Left cardiac atrium (tissue), 4 donors: ENCODE data around the gene NGEF. TPM values are rescaled to one million over a fixed set of nuclear protein-coding genes. Genes with fewer than 3 reads are reported as not detected.
"Not testable (repeated sequence)": the region's sequence is repeated elsewhere in the genome, so short reads cannot be mapped to it uniquely, and the experiment has no call there.

Experiments
- ATAC-seq, 2 donors: fragments of 200-7000 bp; cut with Tn5 transposase; one replicate each; pipeline ENCODE4 v1.9.1; 2020; ENCODE audit warnings: mild to moderate bottlenecking in 2 of 2, moderate library complexity in 2 of 2
- DNase-seq: peaks from one replicate; pipeline ENCODE4 v3.0.0-alpha.2; 2020
- intact Hi-C, 2 donors: fragments of 100-400 bp; cut with DNase I; formaldehyde crosslinking; loops; one replicate each; pipeline versions ENCODE4 v1.14.1 to v1.15.1; 2022 to 2023
- total RNA-seq, 2 donors: library from RNA; stranded (reverse); fragmentation: NEBNext Ultra II Directional; extraction: Animal tissue kit (Norgen Biotek cat#: 25700); gene quantifications; one replicate each; pipeline ENCODE4 v1.2.1, GENCODE V29; 2021
- donor health status: DM: no; HTN: yes; CAD: no.
- donor health status: DM: no; HTN: yes; CAD: no; lungs with severe emphysema.
- donor health status: DM: yes; HTN: yes; CAD: no.
- donor health status: Dilated cardiomyopathy.

The NGEF gene
- total RNA-seq, 2 donors from 2014 or later = 1.6 TPM

GRCh38 chr2:232919141-232919540, 93.9 kb downstream of the NGEF start:
- ATAC-seq = no peak
- intact Hi-C loops = no loop called here
- DNase-seq = no peak

- no peak for ATAC-seq
- no peak for DNase-seq
- intact Hi-C loops = no loop called here
Observed at GRCh38 chr2:232913903-232914302, 99.2 kb downstream of the NGEF start.

DNA sequence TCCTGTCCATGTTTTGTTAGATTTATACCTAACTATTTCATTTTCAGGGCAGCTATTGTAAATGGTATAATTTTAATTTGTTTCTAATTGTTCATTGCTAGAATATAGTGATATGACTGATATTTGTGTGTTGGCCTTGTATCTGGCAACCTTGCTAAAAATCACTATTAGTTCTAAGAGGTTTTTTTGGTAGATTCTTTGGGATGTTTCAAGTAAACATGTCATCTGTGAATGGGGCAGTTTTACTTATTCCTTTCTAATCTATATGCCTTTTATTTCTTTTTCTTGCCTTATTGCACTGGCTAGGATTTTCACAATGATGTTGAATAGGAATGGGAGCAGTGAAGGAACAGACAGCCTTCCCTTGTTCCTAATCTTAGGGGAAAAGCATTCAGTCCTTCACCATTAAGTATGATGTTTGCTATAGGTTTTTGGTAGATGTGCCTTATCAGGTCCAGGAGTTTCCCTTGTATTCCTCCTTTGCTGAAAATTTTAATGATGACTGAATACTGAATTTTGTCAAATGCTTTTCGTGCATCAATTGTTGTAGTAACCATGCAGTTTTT, 101.3 kb downstream of the NGEF start:
- ATAC-seq = no peak
- no peak for DNase-seq
- intact Hi-C loops = no loop called here

- intact Hi-C loops = no loop called here
- DNase-seq (no peak), ATAC-seq (no peak)
Observed at GRCh38 chr2:232910376-232910775, 102.7 kb downstream of the NGEF start.

DNA sequence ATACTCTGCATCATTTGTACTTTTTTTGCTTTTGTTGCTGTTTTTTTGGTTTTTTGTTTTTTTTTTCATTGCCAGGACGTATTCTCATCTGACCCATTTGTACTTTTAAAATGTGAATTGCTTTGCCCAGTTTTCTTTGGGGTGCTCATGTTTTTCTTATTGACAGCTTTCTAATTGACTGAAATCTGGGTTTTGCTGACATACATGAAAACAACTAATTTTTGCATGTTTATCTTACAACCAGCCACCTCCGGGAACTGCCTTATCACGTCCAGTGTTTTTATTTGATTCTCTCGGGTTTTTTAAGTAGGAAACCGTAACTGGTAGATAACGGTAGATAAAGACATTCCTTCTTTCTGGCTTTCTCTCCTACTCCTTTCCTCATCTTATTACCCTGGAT, 104.4 kb downstream of the NGEF start:
- DNase-seq = no peak
- intact Hi-C loops = no loop called here
- ATAC-seq = no peak

DNA sequence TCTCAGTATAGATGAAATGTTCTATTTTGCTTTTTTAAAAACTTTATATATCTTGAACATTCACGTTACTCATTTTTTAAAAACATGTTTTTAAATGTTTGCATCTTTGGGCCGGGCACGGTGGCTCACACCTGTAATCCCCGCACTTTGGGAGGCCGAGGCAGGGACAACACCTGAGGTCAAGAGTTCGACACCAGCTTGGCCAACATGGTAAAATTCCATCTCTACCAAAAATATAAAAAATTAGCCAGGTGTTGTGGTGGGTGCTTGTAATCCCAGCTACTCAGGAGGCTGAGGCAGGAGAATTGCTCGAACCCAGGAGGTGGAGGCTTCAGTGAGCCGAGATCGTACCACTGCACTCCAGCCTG, 105.4 kb downstream of the NGEF start:
- DNase-seq, ATAC-seq, intact Hi-C loops: not testable (repeated sequence)

DNA sequence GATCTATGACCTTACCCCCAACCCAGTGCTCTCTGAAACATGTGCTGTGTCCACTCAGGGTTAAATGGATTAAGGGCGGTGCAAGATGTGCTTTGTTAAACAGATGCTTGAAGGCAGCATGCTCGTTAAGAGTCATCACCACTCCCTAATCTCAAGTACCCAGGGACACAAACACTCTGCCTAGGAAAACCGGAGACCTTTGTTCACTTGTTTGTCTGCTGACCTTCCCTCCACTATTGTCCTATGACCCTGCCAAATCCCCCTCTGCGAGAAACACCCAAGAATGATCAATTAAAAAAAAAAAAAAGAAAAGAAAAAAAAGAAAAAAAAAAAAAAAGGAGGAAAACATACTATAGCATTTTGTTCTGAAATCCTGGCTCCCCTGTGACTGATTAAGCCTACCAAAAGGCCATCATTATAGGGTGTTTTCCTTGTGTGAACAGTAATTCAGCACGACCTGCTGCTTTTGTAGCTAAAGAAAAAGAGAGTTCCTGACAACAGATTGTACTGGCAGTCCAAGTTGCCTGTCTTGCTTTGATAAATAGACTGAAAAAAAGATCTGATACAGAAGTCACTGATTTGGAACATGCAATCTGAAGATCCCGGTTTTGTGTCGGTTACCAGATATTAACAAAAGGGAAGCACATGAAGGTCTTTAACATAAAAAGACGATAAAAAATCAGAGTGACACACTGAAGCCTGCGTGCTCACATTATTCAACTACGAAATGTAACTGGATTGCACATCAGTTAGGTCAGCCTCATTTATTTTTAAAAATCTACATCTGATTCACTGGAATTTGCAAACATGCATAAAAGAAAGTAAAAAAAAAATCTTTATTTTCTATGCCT, 106.0 kb downstream of the NGEF start:
- ATAC-seq, intact Hi-C loops, DNase-seq: not testable (repeated sequence)

GRCh38 chr2:232903989-232904388, 109.1 kb downstream of the NGEF start:
- DNase-seq (no peak), ATAC-seq (no peak)
- intact Hi-C loops = no loop called here

- intact Hi-C loops = no loop called here
- ATAC-seq (peak in 1 of 2 donors; percentile 75), DNase-seq (peak; percentile 43)
Observed at GRCh38 chr2:232901736-232902578, 111.1 kb downstream of the NGEF start.

- ATAC-seq (no peak), DNase-seq (no peak)
- intact Hi-C loops = no loop called here
Observed at GRCh38 chr2:232900811-232901735, 112.0 kb downstream of the NGEF start.

GRCh38 chr2:232898592-232899543, 114.2 kb downstream of the NGEF start:
- DNase-seq = no peak
- intact Hi-C loops = no loop called here
- peak; percentile 51 to 71 for ATAC-seq

GRCh38 chr2:232897598-232898408, 115.3 kb downstream of the NGEF start:
- ATAC-seq (no peak), DNase-seq (no peak)
- intact Hi-C loops = no loop called here

DNA sequence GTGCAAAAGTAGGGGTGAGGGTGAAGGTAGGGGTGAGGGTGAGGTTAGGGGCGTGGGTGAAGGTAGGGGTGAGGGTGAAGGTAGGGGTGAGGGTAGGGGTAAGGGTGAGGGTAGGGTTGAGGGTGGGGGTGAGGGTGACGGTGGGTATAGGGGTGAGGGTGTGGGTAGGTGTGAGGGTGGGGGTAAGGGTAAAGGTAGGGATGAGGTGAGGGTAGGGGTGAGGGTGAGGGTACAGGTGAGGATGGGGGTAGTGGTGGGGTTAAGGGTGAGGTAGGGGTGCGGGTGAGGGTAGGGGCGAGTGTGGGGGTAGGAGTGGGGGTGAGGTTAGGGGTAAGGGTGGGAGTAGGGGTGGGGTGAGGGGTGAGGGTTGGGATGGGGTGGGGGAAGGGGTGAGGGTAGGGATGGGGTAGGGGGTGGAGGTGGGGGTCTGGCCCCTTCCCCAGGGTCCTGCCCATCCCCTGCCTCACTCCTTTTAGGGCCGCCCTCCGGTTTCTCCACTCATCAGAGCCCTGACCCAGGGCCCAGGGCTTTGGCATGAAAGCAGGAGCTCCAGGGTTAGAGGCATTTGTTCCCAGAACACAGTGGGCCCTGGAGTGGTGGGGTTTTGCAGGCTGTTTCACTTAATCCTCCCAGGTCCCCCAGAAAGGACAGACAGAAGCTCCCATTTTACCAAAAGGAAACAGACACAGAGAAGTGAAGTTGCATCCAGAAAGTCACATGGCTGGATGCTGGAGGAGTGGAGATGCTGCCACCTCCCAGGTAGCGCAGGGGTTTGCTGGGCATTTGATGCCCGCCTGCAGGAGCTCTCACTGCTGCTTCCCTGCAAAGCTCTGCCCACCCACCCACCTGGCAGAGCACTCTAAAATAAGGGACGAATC, 116.1 kb downstream of the NGEF start:
- no peak for DNase-seq
- intact Hi-C loops = no loop called here
- ATAC-seq = no peak

- no peak for DNase-seq
- intact Hi-C loops = no loop called here
- ATAC-seq = no peak
Observed at GRCh38 chr2:232896111-232896510, 116.9 kb downstream of the NGEF start.

GRCh38 chr2:232894746-232895145, 118.3 kb downstream of the NGEF start:
- DNase-seq = no peak
- no peak for ATAC-seq
- intact Hi-C loops = no loop called here

GRCh38 chr2:232894251-232894650, 118.8 kb downstream of the NGEF start:
- intact Hi-C loops = no loop called here
- ATAC-seq = no peak
- DNase-seq = no peak
